Stimulated activated CD8-positive, alpha-beta memory T cell treated with anti-CD3 and anti-CD28 coated beads, Interleukin-15, amount 100 ng/mL, for 48 hours (primary cell): ENCODE measurements around the gene FGF18.
"Not testable (repeated sequence)": the region's sequence is repeated elsewhere in the genome, so short reads cannot be mapped to it uniquely, and the experiment has no call there.

Experiments
- DNase-seq, 2 donors: peaks; one replicate each; pipeline ENCODE4 v3.0.0-alpha.2; 2020; ENCODE audit warnings: low read depth in 2 of 2

Gene FGF18

DNA sequence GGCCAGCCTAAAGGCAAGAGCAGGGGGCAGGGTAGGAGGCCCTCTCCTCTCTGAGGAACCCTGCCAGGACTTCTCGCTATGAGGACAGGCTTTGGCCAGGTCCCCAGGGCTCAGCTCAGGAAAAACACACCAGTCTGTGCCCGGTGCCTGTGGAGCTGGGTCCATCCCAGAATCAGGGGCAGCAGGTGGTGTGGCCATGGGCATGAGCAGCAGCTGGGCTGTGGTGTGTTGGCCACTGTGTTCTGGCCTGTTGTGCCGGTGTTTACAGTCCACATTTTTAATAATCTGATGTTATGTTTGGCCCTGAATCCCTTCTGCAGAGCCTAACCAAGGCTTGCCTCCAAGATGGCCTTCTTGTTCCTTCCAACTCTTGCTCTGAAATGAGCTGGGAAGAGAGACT lies 77.0 kb downstream of the FGF18 start:
- no peak for DNase-seq

DNA sequence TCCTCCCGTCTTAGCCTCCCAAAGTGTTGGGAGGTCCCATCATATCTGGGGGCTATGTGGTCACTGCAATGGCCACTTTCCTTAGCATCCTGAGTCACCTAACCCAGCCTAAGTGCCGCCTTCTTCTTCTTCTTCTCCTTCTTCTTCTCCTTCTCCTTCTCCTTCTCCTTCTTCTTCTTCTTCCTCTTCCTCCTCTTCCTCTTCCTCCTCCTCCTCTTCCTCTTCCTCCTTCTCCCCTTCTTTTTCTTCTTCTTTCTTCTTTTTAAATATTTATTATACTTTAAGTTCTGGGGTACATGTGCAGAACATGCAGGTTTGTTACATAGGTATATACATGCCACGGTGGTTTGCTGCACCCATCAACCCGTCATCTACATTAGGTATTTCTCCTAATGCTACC lies 78.0 kb downstream of the FGF18 start:
- not testable (repeated sequence) for DNase-seq

DNA sequence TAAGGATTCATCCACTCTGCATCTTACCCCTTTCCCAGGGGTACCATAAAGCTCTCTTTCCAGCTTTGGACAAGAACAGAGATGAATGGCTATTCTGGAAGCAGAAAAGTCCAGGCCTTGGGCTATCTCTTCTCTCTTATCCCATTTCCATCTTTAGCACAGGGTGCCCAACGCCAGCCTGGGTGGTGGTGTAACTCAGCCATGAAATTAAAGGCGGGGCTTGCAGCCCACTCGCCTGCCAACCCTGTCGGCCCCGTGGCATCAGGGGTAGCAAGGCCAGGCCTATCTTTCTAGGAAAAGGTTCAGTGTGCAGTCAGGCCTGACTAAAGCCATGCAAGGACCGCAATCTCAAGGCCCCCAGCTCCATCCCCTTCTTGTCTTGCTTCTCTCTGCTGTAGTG lies 78.7 kb downstream of the FGF18 start:
- DNase-seq, result no peak

DNA sequence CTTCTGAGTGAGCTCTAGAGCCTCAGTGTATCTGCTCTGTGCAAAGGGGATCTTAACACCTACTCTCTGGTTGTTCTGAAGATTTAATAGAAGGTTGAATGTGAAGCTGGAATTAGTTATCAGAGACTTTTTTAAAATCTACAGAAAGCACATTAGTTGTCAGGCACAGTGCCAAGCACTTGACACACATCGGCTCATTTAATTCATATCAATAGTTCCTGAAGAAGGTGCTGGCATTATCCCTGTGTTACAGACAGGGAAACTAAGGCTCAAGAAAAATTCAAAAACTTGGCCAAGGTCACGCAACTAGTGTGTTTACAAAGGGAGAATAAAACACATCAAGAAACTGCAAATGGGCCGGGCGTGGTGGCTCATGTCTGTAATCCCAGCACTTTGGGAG lies 80.2 kb downstream of the FGF18 start:
- no peak for DNase-seq

DNA sequence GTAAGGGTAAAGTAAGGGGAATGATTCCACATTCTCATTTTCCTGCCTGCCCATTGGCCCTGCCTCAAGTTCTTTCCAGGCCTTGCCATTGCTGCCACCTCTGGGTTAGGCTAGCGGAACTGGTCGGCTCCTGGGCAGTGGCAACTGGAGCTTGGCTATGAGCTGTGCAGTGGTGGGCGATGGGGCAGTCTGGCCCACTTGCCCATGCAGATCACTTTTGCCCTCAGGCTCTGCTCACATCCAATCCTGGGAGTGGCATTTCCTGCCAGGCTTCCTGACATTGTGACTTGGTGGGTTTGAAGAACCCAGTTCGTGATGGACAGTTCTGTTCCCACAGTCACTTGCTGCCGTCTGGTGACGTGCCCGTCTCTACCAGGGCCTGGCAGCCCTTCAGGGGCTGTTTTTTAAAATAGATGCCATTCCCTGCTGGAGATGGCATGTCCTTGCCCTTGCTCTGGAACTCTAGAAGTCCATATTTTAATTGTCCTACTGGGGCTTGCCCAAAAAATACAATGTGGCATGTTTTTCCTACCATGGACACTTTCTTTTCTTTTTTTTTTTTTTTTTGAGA lies 86.1 kb downstream of the FGF18 start:
- no peak for DNase-seq

DNA sequence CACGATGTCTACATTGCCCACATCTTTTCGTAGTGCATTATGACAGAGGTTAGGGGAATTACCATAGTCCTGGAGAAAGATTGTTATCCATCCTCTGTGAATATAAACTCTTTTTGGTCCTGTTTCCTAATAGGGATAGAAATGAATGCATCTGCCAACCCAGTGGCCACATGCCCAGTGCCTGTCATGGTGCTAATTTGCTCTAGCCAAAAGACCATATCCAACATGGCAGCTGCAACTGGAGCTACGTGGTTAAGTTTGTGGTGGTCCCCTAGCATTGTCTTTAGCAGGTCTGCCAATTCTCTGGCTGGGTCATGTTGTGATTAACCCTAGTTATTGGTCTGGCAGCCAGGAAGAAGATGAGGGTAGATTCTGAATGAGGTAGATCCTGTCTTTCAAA lies 87.5 kb downstream of the FGF18 start:
- no peak for DNase-seq
